Vagina (tissue), 2 donors: ENCODE results near the gene TLDC2. TPM values are rescaled to one million over a fixed set of nuclear protein-coding genes. Genes with fewer than 3 reads are reported as not detected.
"Not testable (repeated sequence)": the region's sequence is repeated elsewhere in the genome, so short reads cannot be mapped to it uniquely, and the experiment has no call there.

ENCODE experiments used
- DNase-seq, 2 donors: peaks; one replicate each; pipeline ENCODE4 v3.0.0-alpha.2; 2017; ENCODE audit errors: extremely low spot score in 2 of 2
- H3K27ac ChIP-seq: fragments of 200-600 bp; sonication (generic); one replicate; pipeline ENCODE4 v1.5.1; 2019
- H3K27me3 ChIP-seq: fragments of 200-600 bp; sonication (generic); one replicate; pipeline ENCODE4 v1.5.1; 2019
- H3K36me3 ChIP-seq, 2 donors: fragments of 200-600 bp; sonication (generic); one replicate each; pipeline ENCODE4 v1.5.1; 2017 to 2019
- H3K4me1 ChIP-seq: fragments of 200-600 bp; sonication (generic); one replicate; pipeline ENCODE4 v1.5.1; 2019
- H3K4me3 ChIP-seq, 2 donors: fragments of 200-600 bp; sonication (generic); 1 replicate in 1 of 2; 2 replicates in 1 of 2; pipeline ENCODE4 v1.5.1; 2016 to 2019
- H3K9me3 ChIP-seq: fragments of 200-600 bp; sonication (generic); one replicate; pipeline ENCODE4 v1.5.1; 2019
- POLR2A ChIP-seq, 2 donors: fragments of 450-650 bp; IDR thresholded peaks; one replicate each; pipeline ENCODE4 v1.6.1; 2017; ENCODE audit warnings: antibody characterized with exemption in 2 of 2, mild to moderate bottlenecking in 2 of 2, moderate library complexity in 2 of 2
- POLR2AphosphoS5 ChIP-seq, 2 donors: sonication (generic); formaldehyde crosslinking; IDR thresholded peaks; one replicate each; pipeline ENCODE4 v1.9.0; 2017; ENCODE audit warnings: antibody characterized with exemption in 2 of 2, mild to moderate bottlenecking in 2 of 2, low read depth in 1 of 2; ENCODE audit not compliant: insufficient read depth in 1 of 2
- intact Hi-C: fragments of 100-400 bp; cut with DNase I; formaldehyde crosslinking; loops from one replicate; pipeline ENCODE4 v1.15.1; 2023
- total RNA-seq: library from RNA; depleted of rRNA; stranded (reverse); fragments of >200 nt; gene quantifications from one replicate; pipeline ENCODE4 v1.2.3, GENCODE V29; 2016
- TF ChIP-seq, protein P1 (sequence below), 3 experiments: fragments of 450-650 bp in 2 of 3; fragments of 200-600 bp in 1 of 3; sonication (generic) in 1 of 3; IDR thresholded peaks; one replicate each; pipeline ENCODE4 v1.5.1; 2017 to 2019; ENCODE audit warnings: antibody characterized with exemption in 3 of 3, mild to moderate bottlenecking in 2 of 3, moderate library complexity in 2 of 3

The TLDC2 gene
- total RNA-seq, 1 donor from 2014 or later: 3.9 TPM

DNA sequence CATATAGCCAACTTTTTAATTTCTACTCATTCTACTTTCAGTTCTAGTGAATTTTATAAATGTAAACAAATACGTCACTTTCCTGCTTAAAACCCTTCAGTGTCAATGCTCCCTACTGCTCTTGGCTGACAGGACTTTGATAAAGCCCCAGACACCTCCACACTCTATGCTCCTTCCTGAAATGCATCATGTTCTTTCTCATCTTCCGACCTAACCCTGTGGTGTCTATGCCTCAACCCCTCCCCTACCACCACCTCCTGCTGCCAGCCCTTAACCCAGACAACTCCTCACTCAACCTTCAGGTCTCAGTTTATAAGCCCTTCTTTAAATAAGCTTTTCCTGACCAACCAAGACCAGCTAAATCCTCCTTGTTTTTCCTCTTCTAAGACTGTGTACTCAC is 19.1 kb downstream of the TLDC2 start:
- no peak for DNase-seq
- no peaks in the 10 kb centered on the region for H3K4me1 ChIP-seq
- no peaks in the 10 kb centered on the region for H3K27me3 ChIP-seq
- TF ChIP-seq, protein P1, sequence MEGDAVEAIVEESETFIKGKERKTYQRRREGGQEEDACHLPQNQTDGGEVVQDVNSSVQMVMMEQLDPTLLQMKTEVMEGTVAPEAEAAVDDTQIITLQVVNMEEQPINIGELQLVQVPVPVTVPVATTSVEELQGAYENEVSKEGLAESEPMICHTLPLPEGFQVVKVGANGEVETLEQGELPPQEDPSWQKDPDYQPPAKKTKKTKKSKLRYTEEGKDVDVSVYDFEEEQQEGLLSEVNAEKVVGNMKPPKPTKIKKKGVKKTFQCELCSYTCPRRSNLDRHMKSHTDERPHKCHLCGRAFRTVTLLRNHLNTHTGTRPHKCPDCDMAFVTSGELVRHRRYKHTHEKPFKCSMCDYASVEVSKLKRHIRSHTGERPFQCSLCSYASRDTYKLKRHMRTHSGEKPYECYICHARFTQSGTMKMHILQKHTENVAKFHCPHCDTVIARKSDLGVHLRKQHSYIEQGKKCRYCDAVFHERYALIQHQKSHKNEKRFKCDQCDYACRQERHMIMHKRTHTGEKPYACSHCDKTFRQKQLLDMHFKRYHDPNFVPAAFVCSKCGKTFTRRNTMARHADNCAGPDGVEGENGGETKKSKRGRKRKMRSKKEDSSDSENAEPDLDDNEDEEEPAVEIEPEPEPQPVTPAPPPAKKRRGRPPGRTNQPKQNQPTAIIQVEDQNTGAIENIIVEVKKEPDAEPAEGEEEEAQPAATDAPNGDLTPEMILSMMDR (IDR thresholded peaks at IDR 0.05): no peak
- TF ChIP-seq POLR2AphosphoS5 (IDR thresholded peaks at IDR 0.05; ENCODE audit: insufficient read depth in 1 of 2, low read depth in 1 of 2) (no peak), POLR2A (IDR thresholded peaks at IDR 0.05) (no peak)
- no peaks in the 10 kb centered on the region for H3K9me3 ChIP-seq
- H3K27ac ChIP-seq: no peak overlapping the region
- intact Hi-C loops: no loop called here
- no peak overlapping the region for H3K4me3 ChIP-seq
- peaks cover 0 to 40% of the 10 kb centered on the region in 2 donors for H3K36me3 ChIP-seq

DNA sequence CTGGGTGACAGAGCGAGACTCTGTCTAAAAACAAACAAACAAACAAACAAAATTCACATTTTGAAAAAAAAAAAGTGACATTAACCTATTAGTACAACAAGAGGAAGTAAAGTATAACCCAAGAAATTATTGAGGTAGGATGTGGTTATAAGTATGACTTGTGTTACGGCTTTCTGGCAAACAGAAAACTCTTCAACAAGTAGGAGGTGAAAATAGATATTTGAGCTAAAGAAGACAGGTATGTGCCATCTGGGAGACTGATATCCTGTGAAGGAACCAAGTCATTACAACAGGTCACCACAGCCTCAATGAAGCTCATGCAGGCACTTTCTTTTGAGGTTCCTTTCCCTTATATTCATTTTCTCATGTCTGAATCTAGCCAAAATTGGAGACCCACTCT is 28.8 kb downstream of the TLDC2 start:
- H3K4me3 ChIP-seq: no peak overlapping the region
- H3K27me3 ChIP-seq: no peaks in the 10 kb centered on the region
- H3K4me1 ChIP-seq: no peaks in the 10 kb centered on the region
- intact Hi-C loops: no loop called here
- H3K27ac ChIP-seq: no peak overlapping the region
- peaks cover 0 to 61% of the 10 kb centered on the region in 2 donors for H3K36me3 ChIP-seq
- no peaks in the 10 kb centered on the region for H3K9me3 ChIP-seq
- TF ChIP-seq POLR2A (IDR thresholded peaks at IDR 0.05) (no peak), POLR2AphosphoS5 (IDR thresholded peaks at IDR 0.05; ENCODE audit: insufficient read depth in 1 of 2, low read depth in 1 of 2) (no peak)
- TF ChIP-seq, protein P1 (IDR thresholded peaks at IDR 0.05): no peak
- no peak for DNase-seq

DNA sequence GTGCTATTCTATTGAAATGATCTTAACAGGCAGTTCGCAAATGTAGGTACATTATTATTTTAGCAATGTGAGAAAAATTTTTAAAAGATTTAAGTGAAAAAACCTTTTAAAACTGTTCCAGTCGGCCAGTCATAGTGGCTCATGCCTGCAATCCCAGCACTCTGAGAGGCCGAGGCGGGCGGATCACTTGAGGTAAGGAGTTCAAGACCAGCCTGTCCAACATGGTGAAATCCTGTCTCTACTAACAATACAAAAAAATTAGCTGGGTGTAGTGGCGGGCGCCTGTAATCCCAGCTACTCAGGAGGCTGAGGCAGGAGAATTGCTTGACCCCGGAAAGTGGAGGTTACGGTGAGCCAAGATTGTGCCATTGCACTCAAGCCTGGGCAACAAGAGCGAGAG is 29.6 kb downstream of the TLDC2 start:
- H3K9me3 ChIP-seq, DNase-seq, H3K27me3 ChIP-seq, intact Hi-C loops, H3K27ac ChIP-seq, H3K4me3 ChIP-seq, H3K4me1 ChIP-seq: not testable (repeated sequence)
- peaks cover 0 to 70% of the 10 kb centered on the region in 2 donors for H3K36me3 ChIP-seq

DNA sequence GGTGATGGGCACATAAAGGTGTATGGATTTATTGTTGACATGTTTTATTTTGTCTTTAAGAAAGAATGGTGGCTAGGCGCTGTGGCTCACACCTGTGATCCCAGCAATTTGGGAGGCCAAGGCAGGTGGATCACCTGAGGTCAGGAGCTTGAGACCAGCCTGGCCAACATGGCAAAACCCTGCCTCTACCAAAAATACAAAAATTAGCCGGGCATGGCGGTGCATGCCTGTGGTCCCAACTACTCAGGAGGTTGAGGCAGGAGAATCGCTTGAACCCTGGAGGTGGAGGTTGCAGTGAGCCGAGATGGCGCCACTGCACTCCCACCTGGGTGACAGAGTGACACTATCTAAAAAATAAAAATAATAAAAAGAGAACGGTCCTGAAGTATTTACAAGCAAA is 30.1 kb downstream of the TLDC2 start:
- H3K4me1 ChIP-seq, H3K27ac ChIP-seq, H3K27me3 ChIP-seq, DNase-seq, H3K4me3 ChIP-seq, intact Hi-C loops, H3K9me3 ChIP-seq: not testable (repeated sequence)
- H3K36me3 ChIP-seq: peaks cover 0 to 75% of the 10 kb centered on the region in 2 donors

DNA sequence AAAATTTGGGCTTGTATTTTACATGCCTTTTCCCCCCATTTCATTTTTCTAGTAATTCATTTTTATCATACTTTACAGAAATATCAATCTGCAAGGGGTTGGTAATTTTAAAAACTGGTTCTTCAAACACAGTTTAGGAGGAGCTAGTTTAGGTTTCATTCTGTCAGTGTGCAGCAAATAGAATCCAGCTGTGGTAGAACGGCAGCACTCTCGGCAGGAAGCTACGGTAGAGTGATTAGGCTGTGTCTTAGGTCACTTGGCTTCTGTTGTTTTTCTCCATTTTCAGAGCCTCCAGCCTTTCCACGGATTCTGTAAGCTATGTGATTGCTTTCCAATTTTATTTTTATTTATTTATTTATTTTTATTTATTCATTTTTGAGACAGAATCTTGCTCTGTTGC is 32.7 kb downstream of the TLDC2 start:
- no peak for TF ChIP-seq POLR2A (IDR thresholded peaks at IDR 0.05)
- no peaks in the 10 kb centered on the region for H3K27me3 ChIP-seq
- intact Hi-C loops: no loop called here
- peaks cover 0 to 72% of the 10 kb centered on the region in 2 donors for H3K36me3 ChIP-seq
- H3K27ac ChIP-seq: no peak overlapping the region
- no peak for DNase-seq
- H3K9me3 ChIP-seq: no peaks in the 10 kb centered on the region
- H3K4me3 ChIP-seq: no peak overlapping the region
- H3K4me1 ChIP-seq: no peaks in the 10 kb centered on the region

DNA sequence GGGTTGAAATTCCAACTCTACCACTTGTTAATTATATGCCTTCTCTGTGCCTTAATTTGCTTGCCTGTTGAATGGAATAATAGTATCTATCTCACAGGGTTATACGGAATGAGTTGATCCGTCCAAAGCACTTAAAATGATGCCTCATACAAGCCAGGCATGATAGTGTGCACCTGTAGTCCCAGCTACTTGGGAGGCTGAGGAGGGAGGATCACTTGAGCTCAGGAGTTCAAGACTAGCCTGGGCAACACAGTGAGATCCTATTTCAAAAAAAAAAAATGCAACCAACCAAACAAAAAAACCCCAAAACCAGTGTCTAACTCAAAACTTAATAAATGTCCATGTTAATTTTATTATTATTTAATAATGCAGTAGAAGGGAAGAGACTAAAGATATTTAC is 40.3 kb downstream of the TLDC2 start:
- TF ChIP-seq POLR2AphosphoS5 (IDR thresholded peaks at IDR 0.05; ENCODE audit: insufficient read depth in 1 of 2, low read depth in 1 of 2) (no peak), POLR2A (IDR thresholded peaks at IDR 0.05) (no peak)
- TF ChIP-seq, protein P1 (IDR thresholded peaks at IDR 0.05): no peak
- no peak for DNase-seq
- no peak overlapping the region for H3K4me3 ChIP-seq
- H3K36me3 ChIP-seq: peaks cover 0 to 55% of the 10 kb centered on the region in 2 donors
- H3K4me1 ChIP-seq: no peaks in the 10 kb centered on the region
- no peaks in the 10 kb centered on the region for H3K9me3 ChIP-seq
- no peaks in the 10 kb centered on the region for H3K27me3 ChIP-seq
- no peak overlapping the region for H3K27ac ChIP-seq
- intact Hi-C loops: no loop called here

DNA sequence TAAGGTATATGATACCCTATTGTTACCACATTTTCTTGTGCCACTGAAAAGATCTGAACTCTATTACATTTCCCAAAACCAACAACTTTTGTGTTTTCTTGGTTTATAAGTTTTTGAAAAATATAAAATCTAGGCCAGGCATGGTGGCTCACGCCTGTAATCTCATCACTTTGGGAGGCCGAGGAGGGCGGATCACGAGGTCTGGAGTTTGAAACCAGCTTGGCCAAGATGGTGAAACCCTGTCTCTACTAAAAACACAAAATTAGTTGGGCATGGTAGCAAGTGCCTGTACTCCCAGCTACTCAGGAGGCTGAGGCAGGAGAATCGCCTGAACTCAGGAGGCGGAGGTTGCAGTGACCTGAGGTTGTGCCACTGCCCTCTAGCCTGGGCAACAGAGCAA is 41.3 kb downstream of the TLDC2 start:
- peaks cover 0 to 46% of the 10 kb centered on the region in 2 donors for H3K36me3 ChIP-seq
- TF ChIP-seq, protein P1 (IDR thresholded peaks at IDR 0.05): no peak
- TF ChIP-seq POLR2A (IDR thresholded peaks at IDR 0.05): no peak
- TF ChIP-seq POLR2AphosphoS5 (IDR thresholded peaks at IDR 0.05; ENCODE audit: insufficient read depth in 1 of 2, low read depth in 1 of 2): no peak
- no peak overlapping the region for H3K27ac ChIP-seq
- no peaks in the 10 kb centered on the region for H3K4me1 ChIP-seq
- no peaks in the 10 kb centered on the region for H3K27me3 ChIP-seq
- DNase-seq: no peak
- intact Hi-C loops: no loop called here
- no peaks in the 10 kb centered on the region for H3K9me3 ChIP-seq
- H3K4me3 ChIP-seq: no peak overlapping the region
